ENCODE results near the gene CCDC85B.

- TF ChIP-seq CTCF (IDR thresholded peaks at IDR 0.05 in 8 of 11, conservative IDR thresholded peaks at IDR 0.05 in 3 of 11) (no peak), POLR2A (IDR thresholded peaks at IDR 0.05) (no peak), POLR2AphosphoS5 (IDR thresholded peaks at IDR 0.05) (no peak)
Observed at GRCh38 chr11:65864706-65865471, 25.6 kb upstream of the CCDC85B start.

All from spleen (tissue), 7 donors.